Epithelial cell of esophagus (primary cell): Measurements from ENCODE around the gene C1orf122.
A peak's percentile ranks its signal among the peaks of the same experiment; 100 is the strongest.

Source experiments
- DNase-seq: peaks from one replicate; pipeline ENCODE4 v3.0.0; 2010; ENCODE audit warnings: low read depth
- H3K4me3 ChIP-seq: 2 replicates; pipeline ENCODE4 v1.5.1; 2011; ENCODE audit warnings: mild to moderate bottlenecking, low read length, control low read depth
- CTCF ChIP-seq: IDR thresholded peaks from 2 replicates; pipeline ENCODE4 v1.5.1; 2011; ENCODE audit warnings: low read depth, mild to moderate bottlenecking, low read length, control low read depth, inconsistent platforms; ENCODE audit not compliant: insufficient read depth; ENCODE audit errors: missing control alignments

Gene C1orf122

GRCh38 chr1:37792943-37793686, 14.5 kb upstream of the C1orf122 start:
- no peak for TF ChIP-seq CTCF
- no peak overlapping the region for H3K4me3 ChIP-seq

GRCh38 chr1:37793773-37794371, 13.7 kb upstream of the C1orf122 start, which contains the start of gene MANEAL:
Gene MANEAL, plus strand, starts transcription at chr1:37793847. Its CDS starts 336 bp downstream, at chr1:37794183.
- TF ChIP-seq CTCF: no peak
- peak within 1 kb of the TSS; percentile 27 for H3K4me3 ChIP-seq

More at GRCh38 chr1:37792943-37793686, 14.5 kb upstream of the C1orf122 start:
- DNase-seq: no peak

GRCh38 chr1:37794372-37795339, 12.9 kb upstream of the C1orf122 start:
- no peak for TF ChIP-seq CTCF
- peak overlapping the region; percentile 11 for H3K4me3 ChIP-seq
- no peak for DNase-seq

More at GRCh38 chr1:37793773-37794371, 13.7 kb upstream of the C1orf122 start, which contains the start of gene MANEAL:
- DNase-seq: peak; percentile 65

- H3K4me3 ChIP-seq: no peak overlapping the region
- DNase-seq: peak; percentile 74
Observed at GRCh38 chr1:37795340-37796125, 12.1 kb upstream of the C1orf122 start.

GRCh38 chr1:37797750-37798345, 9.7 kb upstream of the C1orf122 start:
- no peak for TF ChIP-seq CTCF
- no peak for DNase-seq

More at GRCh38 chr1:37795340-37796125, 12.1 kb upstream of the C1orf122 start:
- TF ChIP-seq CTCF: no peak

More at GRCh38 chr1:37797750-37798345, 9.7 kb upstream of the C1orf122 start:
- no peak overlapping the region for H3K4me3 ChIP-seq
